ENCODE data around the gene TMEFF2.
"Not testable (repeated sequence)": the region's sequence is repeated elsewhere in the genome, so short reads cannot be mapped to it uniquely, and the experiment has no call there.

TMEFF2 gene

DNA sequence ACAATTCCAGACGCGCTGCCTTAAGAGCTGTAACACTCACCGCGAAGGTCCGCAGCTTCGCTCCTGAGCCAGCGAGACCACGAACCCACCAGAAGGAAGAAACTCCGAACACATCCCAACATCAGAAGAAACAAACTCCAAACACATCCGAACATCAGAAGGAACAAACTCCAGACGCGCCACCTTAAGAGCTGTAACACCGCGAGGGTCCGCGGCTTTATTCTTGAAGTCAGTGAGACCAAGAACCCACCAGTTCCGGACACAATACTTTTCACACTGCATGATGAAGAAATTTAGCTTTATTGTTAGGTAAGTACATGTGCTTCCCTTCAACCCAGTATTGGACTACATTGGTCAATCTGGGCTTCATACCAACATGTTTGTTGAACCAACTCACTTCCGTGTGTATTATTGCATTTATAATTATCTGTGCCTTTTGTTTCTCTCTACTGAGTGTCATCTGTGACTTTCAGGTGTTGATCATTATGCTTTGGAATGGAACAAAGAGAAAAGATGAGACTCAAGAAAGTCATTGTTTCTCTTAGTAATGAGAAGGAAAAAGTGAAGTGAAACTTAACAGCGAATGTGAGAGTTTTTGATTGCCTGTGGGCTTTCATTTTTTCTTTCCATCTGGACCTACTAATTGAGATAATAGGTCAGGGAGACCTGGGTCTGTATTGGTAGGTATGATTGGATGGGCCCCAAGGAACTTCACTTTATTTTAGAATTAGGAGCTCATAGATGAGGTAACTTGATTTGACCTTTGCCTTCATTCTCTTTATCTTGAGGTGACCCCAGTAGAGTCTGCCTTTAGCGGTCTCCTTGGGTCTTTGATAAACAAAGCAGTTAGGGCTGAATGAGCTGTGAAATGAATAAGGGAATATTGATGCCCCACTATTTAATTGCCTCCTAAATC lies 271.7 kb downstream of the TMEFF2 start:
- TF ChIP-seq, protein P1, sequence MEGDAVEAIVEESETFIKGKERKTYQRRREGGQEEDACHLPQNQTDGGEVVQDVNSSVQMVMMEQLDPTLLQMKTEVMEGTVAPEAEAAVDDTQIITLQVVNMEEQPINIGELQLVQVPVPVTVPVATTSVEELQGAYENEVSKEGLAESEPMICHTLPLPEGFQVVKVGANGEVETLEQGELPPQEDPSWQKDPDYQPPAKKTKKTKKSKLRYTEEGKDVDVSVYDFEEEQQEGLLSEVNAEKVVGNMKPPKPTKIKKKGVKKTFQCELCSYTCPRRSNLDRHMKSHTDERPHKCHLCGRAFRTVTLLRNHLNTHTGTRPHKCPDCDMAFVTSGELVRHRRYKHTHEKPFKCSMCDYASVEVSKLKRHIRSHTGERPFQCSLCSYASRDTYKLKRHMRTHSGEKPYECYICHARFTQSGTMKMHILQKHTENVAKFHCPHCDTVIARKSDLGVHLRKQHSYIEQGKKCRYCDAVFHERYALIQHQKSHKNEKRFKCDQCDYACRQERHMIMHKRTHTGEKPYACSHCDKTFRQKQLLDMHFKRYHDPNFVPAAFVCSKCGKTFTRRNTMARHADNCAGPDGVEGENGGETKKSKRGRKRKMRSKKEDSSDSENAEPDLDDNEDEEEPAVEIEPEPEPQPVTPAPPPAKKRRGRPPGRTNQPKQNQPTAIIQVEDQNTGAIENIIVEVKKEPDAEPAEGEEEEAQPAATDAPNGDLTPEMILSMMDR (conservative IDR thresholded peaks at IDR 0.05; ENCODE audit: control insufficient read depth, insufficient read depth, low read depth, low read length), result no peak

DNA sequence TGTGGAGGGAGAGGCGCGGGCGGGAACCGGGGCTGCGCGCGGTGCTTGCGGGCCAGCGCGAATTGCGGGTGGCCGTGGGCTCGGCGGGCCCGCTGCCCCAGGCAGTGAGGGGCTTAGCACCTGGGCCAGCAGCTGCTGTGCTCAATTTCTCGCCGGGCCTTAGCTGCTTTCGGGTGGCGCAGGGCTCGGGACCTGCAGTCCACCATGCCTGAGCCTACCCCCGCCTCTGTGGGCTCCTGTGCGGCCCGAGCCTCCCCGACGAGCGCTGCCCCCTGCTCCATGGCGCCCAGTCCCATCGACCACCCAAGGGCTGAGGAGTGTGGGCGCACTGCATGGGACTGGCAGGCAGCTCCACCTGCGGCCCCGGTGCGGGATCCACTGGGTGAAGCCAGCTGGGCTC lies 273.1 kb downstream of the TMEFF2 start:
- not testable (repeated sequence) for DNase-seq (ENCODE audit: low read depth); H3K4me3 ChIP-seq (ENCODE audit: control insufficient read depth, low read depth, low read length)

More for the DNA sequence above, 271.7 kb downstream of the TMEFF2 start:
- DNase-seq (ENCODE audit: low read depth), result no peak
- H3K4me3 ChIP-seq (ENCODE audit: control insufficient read depth, low read depth, low read length), result no peak overlapping the region

DNA sequence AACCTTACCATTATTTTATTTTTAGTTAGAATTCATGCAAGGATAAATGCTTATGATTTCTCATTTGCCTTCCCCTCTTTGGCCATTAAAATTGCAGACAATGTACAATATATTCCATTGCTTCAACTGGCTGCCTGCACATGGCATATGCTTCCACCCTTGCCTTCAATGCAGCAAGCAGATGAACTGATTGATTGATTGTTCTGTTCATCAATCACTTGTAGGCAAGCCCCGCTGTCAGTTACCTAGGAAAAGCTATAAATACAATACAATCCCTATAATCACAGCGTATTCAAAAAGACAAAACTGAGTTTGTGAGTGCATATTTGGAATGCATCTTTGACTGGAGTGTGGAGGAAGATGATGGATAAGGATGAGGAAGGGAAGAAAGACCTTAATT lies 274.2 kb downstream of the TMEFF2 start:
- TF ChIP-seq, protein P1 (conservative IDR thresholded peaks at IDR 0.05; ENCODE audit: control insufficient read depth, insufficient read depth, low read depth, low read length), result no peak
- no peak overlapping the region for H3K4me3 ChIP-seq (ENCODE audit: control insufficient read depth, low read depth, low read length)
- no peak for DNase-seq (ENCODE audit: low read depth)

DNA sequence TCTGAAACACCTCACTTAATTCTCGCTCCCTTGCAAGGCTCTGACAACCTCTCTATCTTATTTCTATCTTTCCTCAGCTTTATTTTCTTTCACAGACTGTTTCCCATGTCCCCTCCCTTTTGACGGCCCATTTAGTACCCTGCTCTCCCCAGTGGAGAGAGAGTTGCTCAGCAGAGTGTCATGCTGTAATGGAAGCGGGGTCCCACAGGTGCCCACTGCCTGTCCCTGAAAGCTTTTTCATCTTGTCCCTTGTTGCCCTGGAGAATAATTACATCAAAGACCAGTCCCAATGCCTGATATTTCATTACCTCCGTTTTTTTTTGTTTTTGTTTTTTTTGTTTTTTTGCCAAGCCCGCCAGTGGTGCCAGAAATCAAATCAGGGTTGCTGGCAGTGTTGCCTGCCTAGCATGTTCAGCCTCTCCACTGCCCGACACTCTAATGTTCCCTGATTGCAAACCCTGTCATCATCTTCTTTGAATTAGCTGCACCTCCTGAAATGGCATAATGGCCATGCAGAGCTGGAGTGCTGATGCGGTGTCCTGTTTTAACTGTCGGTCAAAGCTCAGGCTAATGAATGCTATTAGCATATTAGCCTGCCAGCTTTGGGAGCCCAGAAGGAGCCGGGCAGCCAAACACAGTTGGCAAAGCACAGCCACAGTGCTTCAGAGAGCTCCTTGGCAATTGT lies 276.6 kb downstream of the TMEFF2 start:
- TF ChIP-seq, protein P1 (conservative IDR thresholded peaks at IDR 0.05; ENCODE audit: control insufficient read depth, insufficient read depth, low read depth, low read length), result no peak
- DNase-seq (ENCODE audit: low read depth), result no peak
- no peak overlapping the region for H3K4me3 ChIP-seq (ENCODE audit: control insufficient read depth, low read depth, low read length)

DNA sequence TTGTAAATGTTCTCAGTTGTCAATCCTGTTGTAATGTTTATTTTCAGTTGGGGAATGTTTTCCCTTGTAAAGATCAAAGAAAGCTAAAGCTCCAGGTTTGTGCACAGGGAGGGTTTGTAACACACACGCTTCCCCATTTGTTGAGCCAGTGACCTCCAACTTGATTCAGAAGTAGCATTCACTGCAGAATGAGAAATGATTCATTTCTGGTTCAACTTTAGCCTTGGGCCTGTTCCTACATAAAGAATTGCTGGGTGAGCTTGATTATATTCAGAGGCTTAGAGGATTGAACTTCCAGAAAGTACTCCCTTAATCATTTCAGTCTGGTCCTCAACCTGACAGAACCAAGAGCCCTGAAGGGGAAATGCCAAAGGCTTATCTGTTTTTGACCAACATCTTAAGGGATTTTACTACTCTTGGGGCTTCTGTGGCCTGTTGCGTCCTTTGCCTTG lies 277.3 kb downstream of the TMEFF2 start:
- DNase-seq (ENCODE audit: low read depth), result peak; percentile 51
- H3K4me3 ChIP-seq (ENCODE audit: control insufficient read depth, low read depth, low read length), result no peak overlapping the region
- TF ChIP-seq, protein P1 (conservative IDR thresholded peaks at IDR 0.05; ENCODE audit: control insufficient read depth, insufficient read depth, low read depth, low read length), result no peak

DNA sequence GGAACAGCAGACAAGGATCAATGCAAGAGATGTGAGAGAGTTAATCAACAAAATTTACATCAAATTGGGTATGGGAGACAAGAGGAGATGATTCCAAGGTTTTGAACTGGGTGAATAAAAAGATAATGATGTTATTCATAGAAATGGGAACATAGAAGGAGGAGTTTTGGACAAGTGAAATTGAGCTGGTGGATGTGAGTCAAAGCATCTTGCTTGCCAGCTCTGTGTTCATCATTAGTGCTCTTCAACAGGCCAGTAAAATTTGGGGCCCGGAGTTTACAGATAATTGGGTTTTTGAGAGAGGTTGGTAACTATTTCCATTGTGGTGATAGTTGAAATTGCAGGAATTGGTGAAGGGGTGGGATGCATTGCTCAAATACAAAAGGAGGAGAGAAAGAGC lies 277.9 kb downstream of the TMEFF2 start:
- H3K4me3 ChIP-seq (ENCODE audit: control insufficient read depth, low read depth, low read length), result no peak overlapping the region
- peak; percentile 56 for DNase-seq (ENCODE audit: low read depth)
- TF ChIP-seq, protein P1 (conservative IDR thresholded peaks at IDR 0.05; ENCODE audit: control insufficient read depth, insufficient read depth, low read depth, low read length), result no peak

DNA sequence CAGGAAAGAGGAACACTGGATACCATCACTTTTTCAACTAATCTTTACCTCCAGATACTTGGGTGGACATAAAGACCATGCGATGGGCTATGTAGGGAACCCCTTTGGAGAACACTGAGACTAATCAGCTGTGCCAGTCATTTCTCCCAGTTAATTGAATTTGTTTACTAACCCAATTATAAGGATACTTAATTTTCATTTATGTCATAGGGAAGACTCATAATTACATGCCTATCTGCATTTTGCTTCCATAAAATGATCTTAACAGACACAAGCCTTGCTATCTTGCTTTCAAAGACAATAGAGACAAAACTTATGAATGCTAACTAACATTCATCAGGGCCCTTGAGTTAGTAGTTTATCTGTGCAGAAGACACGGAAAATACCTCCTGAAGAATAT lies 279.0 kb downstream of the TMEFF2 start:
- TF ChIP-seq, protein P1 (conservative IDR thresholded peaks at IDR 0.05; ENCODE audit: control insufficient read depth, insufficient read depth, low read depth, low read length), result no peak
- no peak overlapping the region for H3K4me3 ChIP-seq (ENCODE audit: control insufficient read depth, low read depth, low read length)

More for the DNA sequence above, 279.0 kb downstream of the TMEFF2 start:
- DNase-seq (ENCODE audit: low read depth), result no peak
